ENCODE results near the gene ELL2. TPM values are rescaled to one million over a fixed set of nuclear protein-coding genes. Genes with fewer than 3 reads are reported as not detected.

Gene ELL2
- total and polyA plus RNA-seq, 2 of the 13 experiments (the other 11 are each of a cell fraction or from before 2014, with no cell fraction given), result 78.9 to 97.1 TPM

DNA sequence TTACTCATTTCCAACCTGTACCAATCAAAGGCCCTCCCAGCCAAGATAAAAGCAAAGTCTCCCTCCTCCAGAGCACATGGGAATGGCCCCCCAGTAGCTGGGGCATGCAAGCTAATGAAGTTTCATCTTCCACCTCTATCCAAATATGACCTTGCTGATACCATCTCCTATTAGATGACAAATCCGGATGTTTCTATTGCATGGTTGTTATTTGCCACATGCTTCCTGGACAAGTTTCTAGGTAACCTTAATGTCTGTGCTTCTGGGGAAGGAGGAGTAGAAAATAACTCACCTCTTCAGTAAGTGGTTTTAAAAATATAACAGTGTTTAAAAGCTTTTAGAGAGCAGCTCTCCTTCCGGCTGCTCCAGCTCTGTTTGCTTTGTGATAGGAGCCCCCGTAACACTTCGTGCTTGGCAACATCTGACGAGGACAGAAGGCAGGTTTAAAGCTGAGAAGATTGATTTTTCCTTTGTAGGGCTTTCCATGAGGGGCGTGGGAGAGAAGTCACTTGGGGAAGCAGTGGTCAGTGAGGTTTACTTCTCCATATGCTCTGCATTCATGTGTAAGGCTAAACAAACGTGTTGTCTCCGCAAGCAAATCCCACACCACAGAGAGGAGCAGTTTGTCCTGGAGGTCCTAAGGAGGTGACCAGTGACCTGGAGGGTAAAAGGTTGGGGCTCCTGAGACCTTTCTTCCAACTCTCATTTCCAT, 98.8 kb downstream of the ELL2 start (continued):
- TF ChIP-seq, protein P1, sequence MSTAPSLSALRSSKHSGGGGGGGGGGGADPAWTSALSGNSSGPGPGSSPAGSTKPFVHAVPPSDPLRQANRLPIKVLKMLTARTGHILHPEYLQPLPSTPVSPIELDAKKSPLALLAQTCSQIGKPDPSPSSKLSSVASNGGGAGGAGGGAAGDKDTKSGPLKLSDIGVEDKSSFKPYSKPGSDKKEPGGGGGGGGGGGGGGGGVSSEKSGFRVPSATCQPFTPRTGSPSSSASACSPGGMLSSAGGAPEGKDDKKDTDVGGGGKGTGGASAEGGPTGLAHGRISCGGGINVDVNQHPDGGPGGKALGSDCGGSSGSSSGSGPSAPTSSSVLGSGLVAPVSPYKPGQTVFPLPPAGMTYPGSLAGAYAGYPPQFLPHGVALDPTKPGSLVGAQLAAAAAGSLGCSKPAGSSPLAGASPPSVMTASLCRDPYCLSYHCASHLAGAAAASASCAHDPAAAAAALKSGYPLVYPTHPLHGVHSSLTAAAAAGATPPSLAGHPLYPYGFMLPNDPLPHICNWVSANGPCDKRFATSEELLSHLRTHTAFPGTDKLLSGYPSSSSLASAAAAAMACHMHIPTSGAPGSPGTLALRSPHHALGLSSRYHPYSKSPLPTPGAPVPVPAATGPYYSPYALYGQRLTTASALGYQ (CRISPR knock-in tag; IDR thresholded peaks at IDR 0.05), result peak; percentile 93; the same call in 1 of the 2 replicates
- TF ChIP-seq, protein P2, sequence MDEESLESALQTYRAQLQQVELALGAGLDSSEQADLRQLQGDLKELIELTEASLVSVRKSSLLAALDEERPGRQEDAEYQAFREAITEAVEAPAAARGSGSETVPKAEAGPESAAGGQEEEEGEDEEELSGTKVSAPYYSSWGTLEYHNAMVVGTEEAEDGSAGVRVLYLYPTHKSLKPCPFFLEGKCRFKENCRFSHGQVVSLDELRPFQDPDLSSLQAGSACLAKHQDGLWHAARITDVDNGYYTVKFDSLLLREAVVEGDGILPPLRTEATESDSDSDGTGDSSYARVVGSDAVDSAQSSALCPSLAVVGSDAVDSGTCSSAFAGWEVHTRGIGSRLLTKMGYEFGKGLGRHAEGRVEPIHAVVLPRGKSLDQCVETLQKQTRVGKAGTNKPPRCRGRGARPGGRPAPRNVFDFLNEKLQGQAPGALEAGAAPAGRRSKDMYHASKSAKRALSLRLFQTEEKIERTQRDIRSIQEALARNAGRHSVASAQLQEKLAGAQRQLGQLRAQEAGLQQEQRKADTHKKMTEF (CRISPR knock-in tag; IDR thresholded peaks at IDR 0.05), result peak; percentile 66
- no peak; the same call in 1 of the 2 replicates for TF ChIP-seq JUND (CRISPR knock-in tag; IDR thresholded peaks at IDR 0.05)
- peak; percentile 53; the same call in 1 of the 2 replicates for TF ChIP-seq POLR2AphosphoS5 (IDR thresholded peaks at IDR 0.05; ENCODE audit: low read depth, low read length)
- no peak for TF ChIP-seq PHF5A (CRISPR knock-in tag; IDR thresholded peaks at IDR 0.05; ENCODE audit: low read depth, unreplicated experiment)
- TF ChIP-seq BORCS8-MEF2B (CRISPR knock-in tag; IDR thresholded peaks at IDR 0.05), result no peak
- no peak for TF ChIP-seq ZNF430 (CRISPR knock-in tag; IDR thresholded peaks at IDR 0.05)
- no peak for TF ChIP-seq HMGA1 (CRISPR knock-in tag; conservative IDR thresholded peaks at IDR 0.05)
- TF ChIP-seq, protein P3, sequence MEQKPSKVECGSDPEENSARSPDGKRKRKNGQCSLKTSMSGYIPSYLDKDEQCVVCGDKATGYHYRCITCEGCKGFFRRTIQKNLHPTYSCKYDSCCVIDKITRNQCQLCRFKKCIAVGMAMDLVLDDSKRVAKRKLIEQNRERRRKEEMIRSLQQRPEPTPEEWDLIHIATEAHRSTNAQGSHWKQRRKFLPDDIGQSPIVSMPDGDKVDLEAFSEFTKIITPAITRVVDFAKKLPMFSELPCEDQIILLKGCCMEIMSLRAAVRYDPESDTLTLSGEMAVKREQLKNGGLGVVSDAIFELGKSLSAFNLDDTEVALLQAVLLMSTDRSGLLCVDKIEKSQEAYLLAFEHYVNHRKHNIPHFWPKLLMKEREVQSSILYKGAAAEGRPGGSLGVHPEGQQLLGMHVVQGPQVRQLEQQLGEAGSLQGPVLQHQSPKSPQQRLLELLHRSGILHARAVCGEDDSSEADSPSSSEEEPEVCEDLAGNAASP (CRISPR knock-in tag; IDR thresholded peaks at IDR 0.05; ENCODE audit: borderline replicate concordance), result peak; percentile 38; the same call in 1 of the 2 replicates
- TF ChIP-seq, protein P4, sequence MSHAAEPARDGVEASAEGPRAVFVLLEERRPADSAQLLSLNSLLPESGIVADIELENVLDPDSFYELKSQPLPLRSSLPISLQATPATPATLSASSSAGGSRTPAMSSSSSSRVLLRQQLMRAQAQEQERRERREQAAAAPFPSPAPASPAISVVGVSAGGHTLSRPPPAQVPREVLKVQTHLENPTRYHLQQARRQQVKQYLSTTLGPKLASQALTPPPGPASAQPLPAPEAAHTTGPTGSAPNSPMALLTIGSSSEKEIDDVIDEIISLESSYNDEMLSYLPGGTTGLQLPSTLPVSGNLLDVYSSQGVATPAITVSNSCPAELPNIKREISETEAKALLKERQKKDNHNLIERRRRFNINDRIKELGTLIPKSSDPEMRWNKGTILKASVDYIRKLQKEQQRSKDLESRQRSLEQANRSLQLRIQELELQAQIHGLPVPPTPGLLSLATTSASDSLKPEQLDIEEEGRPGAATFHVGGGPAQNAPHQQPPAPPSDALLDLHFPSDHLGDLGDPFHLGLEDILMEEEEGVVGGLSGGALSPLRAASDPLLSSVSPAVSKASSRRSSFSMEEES (CRISPR knock-in tag; IDR thresholded peaks at IDR 0.05), result peak; percentile 88; the same call in 1 of the 2 replicates
- peak; percentile 25; the same call in 1 of the 2 replicates for TF ChIP-seq DMAP1 (CRISPR knock-in tag; IDR thresholded peaks at IDR 0.05)
- TF ChIP-seq, protein P5, sequence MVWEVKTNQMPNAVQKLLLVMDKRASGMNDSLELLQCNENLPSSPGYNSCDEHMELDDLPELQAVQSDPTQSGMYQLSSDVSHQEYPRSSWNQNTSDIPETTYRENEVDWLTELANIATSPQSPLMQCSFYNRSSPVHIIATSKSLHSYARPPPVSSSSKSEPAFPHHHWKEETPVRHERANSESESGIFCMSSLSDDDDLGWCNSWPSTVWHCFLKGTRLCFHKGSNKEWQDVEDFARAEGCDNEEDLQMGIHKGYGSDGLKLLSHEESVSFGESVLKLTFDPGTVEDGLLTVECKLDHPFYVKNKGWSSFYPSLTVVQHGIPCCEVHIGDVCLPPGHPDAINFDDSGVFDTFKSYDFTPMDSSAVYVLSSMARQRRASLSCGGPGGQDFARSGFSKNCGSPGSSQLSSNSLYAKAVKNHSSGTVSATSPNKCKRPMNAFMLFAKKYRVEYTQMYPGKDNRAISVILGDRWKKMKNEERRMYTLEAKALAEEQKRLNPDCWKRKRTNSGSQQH (CRISPR knock-in tag; IDR thresholded peaks at IDR 0.05; ENCODE audit: low read depth), result no peak
- TF ChIP-seq RAD21 (CRISPR knock-in tag; IDR thresholded peaks at IDR 0.05), result no peak
- TF ChIP-seq MTF1 (CRISPR knock-in tag; IDR thresholded peaks at IDR 0.05), result no peak
- no peak for TF ChIP-seq ZNF335 (CRISPR knock-in tag; IDR thresholded peaks at IDR 0.05)
- TF ChIP-seq MEIS1 (CRISPR knock-in tag; IDR thresholded peaks at IDR 0.05; ENCODE audit: borderline replicate concordance), result no peak; the same call in 1 of the 2 replicates
- no peak for TF ChIP-seq NFKB2 (CRISPR knock-in tag; IDR thresholded peaks at IDR 0.05; ENCODE audit: borderline replicate concordance)
- TF ChIP-seq, protein P6, sequence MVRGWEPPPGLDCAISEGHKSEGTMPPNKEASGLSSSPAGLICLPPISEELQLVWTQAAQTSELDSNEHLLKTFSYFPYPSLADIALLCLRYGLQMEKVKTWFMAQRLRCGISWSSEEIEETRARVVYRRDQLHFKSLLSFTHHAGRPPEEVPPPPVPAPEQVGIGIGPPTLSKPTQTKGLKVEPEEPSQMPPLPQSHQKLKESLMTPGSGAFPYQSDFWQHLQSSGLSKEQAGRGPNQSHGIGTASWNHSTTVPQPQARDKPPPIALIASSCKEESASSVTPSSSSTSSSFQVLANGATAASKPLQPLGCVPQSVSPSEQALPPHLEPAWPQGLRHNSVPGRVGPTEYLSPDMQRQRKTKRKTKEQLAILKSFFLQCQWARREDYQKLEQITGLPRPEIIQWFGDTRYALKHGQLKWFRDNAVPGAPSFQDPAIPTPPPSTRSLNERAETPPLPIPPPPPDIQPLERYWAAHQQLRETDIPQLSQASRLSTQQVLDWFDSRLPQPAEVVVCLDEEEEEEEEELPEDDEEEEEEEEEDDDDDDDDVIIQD (CRISPR knock-in tag; IDR thresholded peaks at IDR 0.05; ENCODE audit: low read depth), result peak; percentile 81
- no peak for TF ChIP-seq ZNF761 (CRISPR knock-in tag; conservative IDR thresholded peaks at IDR 0.05)
- TF ChIP-seq, protein P7, sequence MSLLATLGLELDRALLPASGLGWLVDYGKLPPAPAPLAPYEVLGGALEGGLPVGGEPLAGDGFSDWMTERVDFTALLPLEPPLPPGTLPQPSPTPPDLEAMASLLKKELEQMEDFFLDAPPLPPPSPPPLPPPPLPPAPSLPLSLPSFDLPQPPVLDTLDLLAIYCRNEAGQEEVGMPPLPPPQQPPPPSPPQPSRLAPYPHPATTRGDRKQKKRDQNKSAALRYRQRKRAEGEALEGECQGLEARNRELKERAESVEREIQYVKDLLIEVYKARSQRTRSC (CRISPR knock-in tag; IDR thresholded peaks at IDR 0.05; ENCODE audit: low read depth), result no peak

All from HepG2 (cell line).